Activated T-cell treated with anti-CD3 and anti-CD28 coated beads, Interleukin-2, amount 50 U/mL, for 72 hours (primary cell): ENCODE measurements around the gene PCDHGB4. TPM values are rescaled to one million over a fixed set of nuclear protein-coding genes. Genes with fewer than 3 reads are reported as not detected.
A peak's percentile ranks its signal among the peaks of the same experiment; 100 is the strongest.
"Not testable (repeated sequence)": the region's sequence is repeated elsewhere in the genome, so short reads cannot be mapped to it uniquely, and the experiment has no call there.

Source experiments
- ATAC-seq, 2 donors: fragments of 150-1000 bp; cut with Tn5 transposase; replicated peaks in 1 of 2; 2 replicates each; pipeline ENCODE4 v1.10.0; 2021; ENCODE audit warnings: moderate library complexity in 2 of 2, mild to moderate bottlenecking in 1 of 2
- DNase-seq, 2 donors: peaks; one replicate each; pipeline ENCODE4 v3.0.0; 2021 to 2022; ENCODE audit warnings: mixed read lengths in 1 of 2
- H3K27ac Mint-ChIP-seq: one replicate; pipeline ENCODE4 v1.8.0; 2022; ENCODE audit warnings: mild to moderate bottlenecking, moderate library complexity, mixed read lengths
- H3K27me3 Mint-ChIP-seq: one replicate; pipeline ENCODE4 v1.8.0; 2022; ENCODE audit warnings: low read depth, mixed read lengths
- H3K36me3 Mint-ChIP-seq, 2 donors: one replicate each; pipeline ENCODE4 v1.8.0; 2022; ENCODE audit warnings: mixed read lengths in 2 of 2, mild to moderate bottlenecking in 1 of 2; ENCODE audit not compliant: insufficient read depth in 2 of 2
- H3K4me1 Mint-ChIP-seq: one replicate; pipeline ENCODE4 v1.8.0; 2022; ENCODE audit warnings: low read depth, mixed read lengths
- H3K4me3 Mint-ChIP-seq, 2 donors: one replicate each; pipeline ENCODE4 v1.8.0; 2022; ENCODE audit warnings: mild to moderate bottlenecking in 2 of 2, mixed read lengths in 2 of 2, moderate library complexity in 2 of 2
- H3K9me3 Mint-ChIP-seq, 2 donors: one replicate each; pipeline ENCODE4 v1.8.0; 2022; ENCODE audit warnings: mixed read lengths in 2 of 2
- total RNA-seq, 2 donors: library from RNA; stranded (reverse); gene quantifications; one replicate each; pipeline ENCODE4 v1.2.3, GENCODE V29; 2022

Gene PCDHGB4
- total RNA-seq, 2 donors from 2014 or later = not detected

- peaks cover 13 to 29% of the 10 kb centered on the region in 2 donors for H3K36me3 Mint-ChIP-seq
- no peak overlapping the region for H3K4me3 Mint-ChIP-seq
- no peak overlapping the region for H3K27ac Mint-ChIP-seq
- peaks cover 9% of the 10 kb centered on the region for H3K4me1 Mint-ChIP-seq
- ATAC-seq (no peak), DNase-seq (no peak)
- H3K9me3 Mint-ChIP-seq = peaks cover 7 to 11% of the 10 kb centered on the region in 2 donors
- H3K27me3 Mint-ChIP-seq = peaks cover 74% of the 10 kb centered on the region
Measured at GRCh38 chr5:141374627-141375026, 12.9 kb upstream of the PCDHGB4 start.

- H3K4me1 Mint-ChIP-seq, ATAC-seq, H3K4me3 Mint-ChIP-seq, H3K27ac Mint-ChIP-seq, DNase-seq: not testable (repeated sequence)
- peaks cover 13 to 29% of the 10 kb centered on the region in 2 donors for H3K36me3 Mint-ChIP-seq
- H3K27me3 Mint-ChIP-seq = peaks cover 69% of the 10 kb centered on the region
- peaks cover 7 to 11% of the 10 kb centered on the region in 2 donors for H3K9me3 Mint-ChIP-seq
Measured at GRCh38 chr5:141375444-141376155, 11.9 kb upstream of the PCDHGB4 start.

- Mint-ChIP-seq H3K4me3 (peak within 1 kb of the TSS; percentile 62 to 75), H3K36me3 (peaks cover 12 to 26% of the 10 kb centered on the region in 2 donors), H3K27ac (no peak within 1 kb of the TSS), H3K4me1 (peaks cover 9% of the 10 kb centered on the region), H3K27me3 (peaks cover 77% of the 10 kb centered on the region), H3K9me3 (peaks cover 4 to 10% of the 10 kb centered on the region in 2 donors)
- ATAC-seq = no peak
- DNase-seq = no peak
Measured at GRCh38 chr5:141382469-141383294, 4.8 kb upstream of the PCDHGB4 start, which contains the start of gene PCDHGA7. TSS of gene PCDHGA7 (plus strand) at chr5:141382742. CDS start at chr5:141382900, 158 bp downstream.

DNA sequence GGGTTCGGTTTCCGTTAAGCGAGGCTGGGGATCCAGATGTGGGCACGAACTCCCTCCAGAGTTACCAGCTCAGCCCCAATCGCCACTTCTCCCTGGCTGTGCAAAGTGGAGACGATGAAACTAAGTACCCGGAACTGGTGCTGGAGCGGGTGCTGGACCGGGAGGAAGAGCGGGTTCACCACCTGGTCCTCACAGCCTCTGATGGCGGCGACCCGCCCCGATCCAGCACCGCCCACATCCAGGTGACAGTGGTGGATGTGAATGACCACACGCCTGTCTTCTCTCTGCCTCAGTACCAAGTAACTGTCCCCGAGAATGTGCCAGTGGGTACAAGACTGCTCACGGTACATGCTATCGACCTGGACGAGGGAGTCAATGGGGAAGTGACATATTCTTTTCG is 4.2 kb upstream of the PCDHGB4 start:
- Mint-ChIP-seq H3K9me3 (peaks cover 5 to 12% of the 10 kb centered on the region in 2 donors), H3K27ac (no peak overlapping the region), H3K27me3 (peaks cover 79% of the 10 kb centered on the region), H3K4me3 (peak overlapping the region in 1 of 2 donors; percentile 75), H3K4me1 (peaks cover 9% of the 10 kb centered on the region), H3K36me3 (peaks cover 13 to 28% of the 10 kb centered on the region in 2 donors)
- no peak for ATAC-seq
- no peak for DNase-seq

GRCh38 chr5:141384471-141385267 is 2.8 kb upstream of the PCDHGB4 start:
- Mint-ChIP-seq H3K36me3 (peaks cover 15 to 40% of the 10 kb centered on the region in 2 donors), H3K27me3 (peaks cover 82% of the 10 kb centered on the region), H3K9me3 (peaks cover 11 to 14% of the 10 kb centered on the region in 2 donors), H3K27ac (no peak overlapping the region), H3K4me3 (no peak overlapping the region), H3K4me1 (peaks cover 9% of the 10 kb centered on the region)
- no peak for DNase-seq
- no peak for ATAC-seq

DNA sequence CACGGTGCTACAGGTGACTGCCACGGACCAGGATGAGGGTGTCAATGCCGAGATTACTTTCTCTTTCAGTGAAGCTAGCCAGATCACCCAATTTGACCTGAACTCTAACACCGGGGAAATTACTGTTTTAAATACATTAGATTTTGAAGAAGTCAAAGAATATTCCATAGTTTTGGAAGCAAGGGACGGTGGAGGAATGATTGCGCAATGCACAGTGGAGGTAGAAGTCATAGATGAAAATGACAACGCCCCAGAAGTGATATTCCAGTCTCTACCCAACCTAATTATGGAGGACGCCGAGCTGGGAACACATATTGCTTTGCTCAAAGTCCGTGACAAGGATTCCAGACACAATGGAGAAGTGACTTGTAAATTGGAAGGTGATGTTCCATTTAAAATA is 1.2 kb downstream of the PCDHGB4 start:
- DNase-seq (no peak), ATAC-seq (no peak)
- Mint-ChIP-seq H3K4me3 (no peak overlapping the region), H3K4me1 (peaks cover 6% of the 10 kb centered on the region), H3K27me3 (peaks cover 85% of the 10 kb centered on the region), H3K9me3 (peaks cover 14 to 20% of the 10 kb centered on the region in 2 donors), H3K27ac (no peak overlapping the region), H3K36me3 (peaks cover 22 to 48% of the 10 kb centered on the region in 2 donors)

GRCh38 chr5:141389153-141390042 is 1.9 kb downstream of the PCDHGB4 start:
- Mint-ChIP-seq H3K4me1 (peaks cover 6% of the 10 kb centered on the region), H3K27me3 (peaks cover 85% of the 10 kb centered on the region), H3K36me3 (peaks cover 23 to 49% of the 10 kb centered on the region in 2 donors), H3K9me3 (peaks cover 16 to 23% of the 10 kb centered on the region in 2 donors), H3K27ac (no peak overlapping the region), H3K4me3 (no peak overlapping the region)
- DNase-seq = no peak
- ATAC-seq = no peak

GRCh38 chr5:141392429-141393198 is 5.1 kb downstream of the PCDHGB4 start, which contains the start of gene PCDHGA8:
TSS of gene PCDHGA8 (plus strand) at chr5:141392633. CDS start at chr5:141392814, 181 bp downstream.
- peaks cover 6% of the 10 kb centered on the region for H3K4me1 Mint-ChIP-seq
- peaks cover 16 to 46% of the 10 kb centered on the region in 2 donors for H3K36me3 Mint-ChIP-seq
- ATAC-seq (no peak), DNase-seq (no peak)
- peak within 1 kb of the TSS in 1 of 2 donors; percentile 46 for H3K4me3 Mint-ChIP-seq
- peaks cover 76% of the 10 kb centered on the region for H3K27me3 Mint-ChIP-seq
- H3K27ac Mint-ChIP-seq = no peak within 1 kb of the TSS
- H3K9me3 Mint-ChIP-seq = peaks cover 16 to 17% of the 10 kb centered on the region in 2 donors

- H3K36me3 Mint-ChIP-seq = peaks cover 16 to 44% of the 10 kb centered on the region in 2 donors
- H3K4me3 Mint-ChIP-seq = no peak overlapping the region
- DNase-seq (no peak), ATAC-seq (no peak)
- peaks cover 16% of the 10 kb centered on the region in 2 donors for H3K9me3 Mint-ChIP-seq
- no peak overlapping the region for H3K27ac Mint-ChIP-seq
- peaks cover 74% of the 10 kb centered on the region for H3K27me3 Mint-ChIP-seq
- peaks cover 6% of the 10 kb centered on the region for H3K4me1 Mint-ChIP-seq
Measured at GRCh38 chr5:141393267-141393666, 5.8 kb downstream of the PCDHGB4 start.

GRCh38 chr5:141394401-141395187 is 7.1 kb downstream of the PCDHGB4 start:
- not testable (repeated sequence) for DNase-seq, H3K4me1 Mint-ChIP-seq, ATAC-seq, H3K4me3 Mint-ChIP-seq, H3K27ac Mint-ChIP-seq
- peaks cover 10 to 12% of the 10 kb centered on the region in 2 donors for H3K9me3 Mint-ChIP-seq
- peaks cover 73% of the 10 kb centered on the region for H3K27me3 Mint-ChIP-seq
- H3K36me3 Mint-ChIP-seq = peaks cover 19 to 32% of the 10 kb centered on the region in 2 donors
